ENCODE results near the gene ADARB1. TPM values are rescaled to one million over a fixed set of nuclear protein-coding genes. Genes with fewer than 3 reads are reported as not detected.

The ADARB1 gene
- total RNA-seq, 1 donor from 2014 or later: 25.8 TPM

- H3K27ac Mint-ChIP-seq (ENCODE audit: unreplicated experiment): no peak overlapping the region
- peaks cover 9% of the 10 kb centered on the region for H3K36me3 Mint-ChIP-seq (ENCODE audit: low read depth, unreplicated experiment)
- Histone ChIP-seq H2AFZ (ENCODE audit: low read depth, low read length) (no peak overlapping the region), H3K36me3 (ENCODE audit: insufficient read depth, low read length) (no peaks in the 10 kb centered on the region), H3K27ac (ENCODE audit: low read depth, low read length) (no peak overlapping the region), H3K9ac (ENCODE audit: low read length) (no peak overlapping the region), H3K79me2 (ENCODE audit: insufficient read depth, low read length) (no peaks in the 10 kb centered on the region), H3K27me3 (ENCODE audit: insufficient read depth, low read length) (no peaks in the 10 kb centered on the region), H4K20me1 (ENCODE audit: insufficient read depth, low read length) (peaks cover 8% of the 10 kb centered on the region), H3K4me2 (ENCODE audit: low read length) (no peak overlapping the region), H3K4me3 (ENCODE audit: insufficient read depth, low read depth, low read length) (no peak overlapping the region), H3K9me3 (ENCODE audit: insufficient read depth, low read depth, low read length) (no peaks in the 10 kb centered on the region), H3K4me1 (ENCODE audit: insufficient read depth, low read length) (peaks cover 8% of the 10 kb centered on the region)
- peaks cover 40% of the 10 kb centered on the region for H3K4me1 Mint-ChIP-seq (ENCODE audit: low read depth, unreplicated experiment)
- DNase-seq (ENCODE audit: low read depth) (no peak), FAIRE-seq (no peak)
- no peak for TF ChIP-seq CTCF (IDR thresholded peaks at IDR 0.05; ENCODE audit: insufficient read depth, low read depth, low read length)
- no peak for TF ChIP-seq EZH2 (IDR thresholded peaks at IDR 0.05; ENCODE audit: insufficient read depth, low read length)
- peaks cover 4% of the 10 kb centered on the region for H3K27me3 Mint-ChIP-seq (ENCODE audit: low read depth, unreplicated experiment)
- no peaks in the 10 kb centered on the region for H3K9me3 Mint-ChIP-seq (ENCODE audit: unreplicated experiment)
- H3K4me3 Mint-ChIP-seq (ENCODE audit: unreplicated experiment): no peak overlapping the region
These were observed 71.9 kb downstream of the ADARB1 start for GRCh38 chr21:45146306-45146705.

GRCh38 chr21:45146801-45147200, 72.4 kb downstream of the ADARB1 start:
- Histone ChIP-seq H3K9ac (ENCODE audit: low read length) (no peak overlapping the region), H3K36me3 (ENCODE audit: insufficient read depth, low read length) (no peaks in the 10 kb centered on the region), H3K27ac (ENCODE audit: low read depth, low read length) (no peak overlapping the region), H3K4me2 (ENCODE audit: low read length) (no peak overlapping the region), H3K4me1 (ENCODE audit: insufficient read depth, low read length) (peaks cover 11% of the 10 kb centered on the region), H3K79me2 (ENCODE audit: insufficient read depth, low read length) (no peaks in the 10 kb centered on the region), H4K20me1 (ENCODE audit: insufficient read depth, low read length) (peaks cover 8% of the 10 kb centered on the region), H2AFZ (ENCODE audit: low read depth, low read length) (no peak overlapping the region), H3K4me3 (ENCODE audit: insufficient read depth, low read depth, low read length) (no peak overlapping the region), H3K27me3 (ENCODE audit: insufficient read depth, low read length) (no peaks in the 10 kb centered on the region), H3K9me3 (ENCODE audit: insufficient read depth, low read depth, low read length) (no peaks in the 10 kb centered on the region)
- no peak for DNase-seq (ENCODE audit: low read depth)
- no peak overlapping the region for H3K4me3 Mint-ChIP-seq (ENCODE audit: unreplicated experiment)
- TF ChIP-seq EZH2 (IDR thresholded peaks at IDR 0.05; ENCODE audit: insufficient read depth, low read length) (no peak), CTCF (IDR thresholded peaks at IDR 0.05; ENCODE audit: insufficient read depth, low read depth, low read length) (no peak)
- no peak overlapping the region for H3K27ac Mint-ChIP-seq (ENCODE audit: unreplicated experiment)
- peaks cover 45% of the 10 kb centered on the region for H3K4me1 Mint-ChIP-seq (ENCODE audit: low read depth, unreplicated experiment)
- peaks cover 4% of the 10 kb centered on the region for H3K27me3 Mint-ChIP-seq (ENCODE audit: low read depth, unreplicated experiment)
- peaks cover 9% of the 10 kb centered on the region for H3K36me3 Mint-ChIP-seq (ENCODE audit: low read depth, unreplicated experiment)
- no peak for FAIRE-seq
- no peaks in the 10 kb centered on the region for H3K9me3 Mint-ChIP-seq (ENCODE audit: unreplicated experiment)

- Mint-ChIP-seq H3K4me3 (ENCODE audit: unreplicated experiment) (no peak overlapping the region), H3K9me3 (ENCODE audit: unreplicated experiment) (no peaks in the 10 kb centered on the region), H3K36me3 (ENCODE audit: low read depth, unreplicated experiment) (peaks cover 7% of the 10 kb centered on the region), H3K27me3 (ENCODE audit: low read depth, unreplicated experiment) (peaks cover 4% of the 10 kb centered on the region), H3K4me1 (ENCODE audit: low read depth, unreplicated experiment) (peaks cover 46% of the 10 kb centered on the region), H3K27ac (ENCODE audit: unreplicated experiment) (peak overlapping the region; percentile 19)
- Histone ChIP-seq H4K20me1 (ENCODE audit: insufficient read depth, low read length) (peaks cover 8% of the 10 kb centered on the region), H3K4me1 (ENCODE audit: insufficient read depth, low read length) (peaks cover 16% of the 10 kb centered on the region), H3K27me3 (ENCODE audit: insufficient read depth, low read length) (no peaks in the 10 kb centered on the region), H2AFZ (ENCODE audit: low read depth, low read length) (no peak overlapping the region), H3K36me3 (ENCODE audit: insufficient read depth, low read length) (no peaks in the 10 kb centered on the region), H3K27ac (ENCODE audit: low read depth, low read length) (no peak overlapping the region), H3K9ac (ENCODE audit: low read length) (no peak overlapping the region), H3K4me3 (ENCODE audit: insufficient read depth, low read depth, low read length) (no peak overlapping the region), H3K4me2 (ENCODE audit: low read length) (no peak overlapping the region), H3K79me2 (ENCODE audit: insufficient read depth, low read length) (no peaks in the 10 kb centered on the region), H3K9me3 (ENCODE audit: insufficient read depth, low read depth, low read length) (no peaks in the 10 kb centered on the region)
- DNase-seq (ENCODE audit: low read depth) (no peak), FAIRE-seq (no peak)
- TF ChIP-seq CTCF (IDR thresholded peaks at IDR 0.05; ENCODE audit: insufficient read depth, low read depth, low read length) (no peak), EZH2 (IDR thresholded peaks at IDR 0.05; ENCODE audit: insufficient read depth, low read length) (no peak)
These were observed 73.3 kb downstream of the ADARB1 start for GRCh38 chr21:45147473-45148315.

All from astrocyte (in vitro differentiated cells and primary cell).